ENCODE results near the gene FAM3A. TPM values are rescaled to one million over a fixed set of nuclear protein-coding genes. Genes with fewer than 3 reads are reported as not detected.
A peak's percentile ranks its signal among the peaks of the same experiment; 100 is the strongest.

FAM3A gene
- total RNA-seq, 1 experiment from 2014 or later: 88.8 TPM

DNA sequence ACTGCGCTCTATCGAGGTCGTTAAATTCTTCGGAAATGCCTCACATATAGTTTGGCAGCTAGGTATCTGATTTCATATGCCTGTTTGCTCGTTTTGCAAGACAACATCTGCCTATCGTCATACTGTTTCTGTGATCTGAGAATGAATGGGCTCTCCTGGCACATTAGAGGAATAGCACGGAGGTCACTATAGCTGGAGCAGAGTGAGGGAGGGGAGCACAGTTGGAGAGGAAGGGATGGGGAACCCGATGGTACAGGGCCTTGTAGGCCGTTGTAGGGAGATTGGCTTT, 31.9 kb upstream of the FAM3A start:
- Histone ChIP-seq H3K9me3 (ENCODE audit: control insufficient read depth, insufficient read depth, low read depth, low read length) (no peaks in the 10 kb centered on the region), H3K27ac (ENCODE audit: low read length) (peak overlapping the region; percentile 99), H3K4me1 (ENCODE audit: control insufficient read depth, insufficient read depth, low read length) (peaks cover 39% of the 10 kb centered on the region), H3K4me3 (ENCODE audit: low read depth in 2 of 2, low read length in 2 of 2) (peak overlapping the region; percentile 77 to 98), H3K27me3 (ENCODE audit: control insufficient read depth, insufficient read depth, low read length) (no peaks in the 10 kb centered on the region), H3K36me3 (ENCODE audit: control insufficient read depth, insufficient read depth, low read length) (peaks cover 8% of the 10 kb centered on the region)
- ATAC-seq (no peak), DNase-seq (ENCODE audit: low read depth, low spot score) (no peak)
- in situ Hi-C loops (cut with HindIII; ENCODE audit: low pct_unique_long_range_greater_than_20kb, low sequenced_read_pairs): no loop called here
- TF ChIP-seq, protein P1, sequence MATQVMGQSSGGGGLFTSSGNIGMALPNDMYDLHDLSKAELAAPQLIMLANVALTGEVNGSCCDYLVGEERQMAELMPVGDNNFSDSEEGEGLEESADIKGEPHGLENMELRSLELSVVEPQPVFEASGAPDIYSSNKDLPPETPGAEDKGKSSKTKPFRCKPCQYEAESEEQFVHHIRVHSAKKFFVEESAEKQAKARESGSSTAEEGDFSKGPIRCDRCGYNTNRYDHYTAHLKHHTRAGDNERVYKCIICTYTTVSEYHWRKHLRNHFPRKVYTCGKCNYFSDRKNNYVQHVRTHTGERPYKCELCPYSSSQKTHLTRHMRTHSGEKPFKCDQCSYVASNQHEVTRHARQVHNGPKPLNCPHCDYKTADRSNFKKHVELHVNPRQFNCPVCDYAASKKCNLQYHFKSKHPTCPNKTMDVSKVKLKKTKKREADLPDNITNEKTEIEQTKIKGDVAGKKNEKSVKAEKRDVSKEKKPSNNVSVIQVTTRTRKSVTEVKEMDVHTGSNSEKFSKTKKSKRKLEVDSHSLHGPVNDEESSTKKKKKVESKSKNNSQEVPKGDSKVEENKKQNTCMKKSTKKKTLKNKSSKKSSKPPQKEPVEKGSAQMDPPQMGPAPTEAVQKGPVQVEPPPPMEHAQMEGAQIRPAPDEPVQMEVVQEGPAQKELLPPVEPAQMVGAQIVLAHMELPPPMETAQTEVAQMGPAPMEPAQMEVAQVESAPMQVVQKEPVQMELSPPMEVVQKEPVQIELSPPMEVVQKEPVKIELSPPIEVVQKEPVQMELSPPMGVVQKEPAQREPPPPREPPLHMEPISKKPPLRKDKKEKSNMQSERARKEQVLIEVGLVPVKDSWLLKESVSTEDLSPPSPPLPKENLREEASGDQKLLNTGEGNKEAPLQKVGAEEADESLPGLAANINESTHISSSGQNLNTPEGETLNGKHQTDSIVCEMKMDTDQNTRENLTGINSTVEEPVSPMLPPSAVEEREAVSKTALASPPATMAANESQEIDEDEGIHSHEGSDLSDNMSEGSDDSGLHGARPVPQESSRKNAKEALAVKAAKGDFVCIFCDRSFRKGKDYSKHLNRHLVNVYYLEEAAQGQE (IDR thresholded peaks at IDR 0.05; ENCODE audit: insufficient read depth in 1 of 2, low read depth in 2 of 2, low read length in 1 of 2): no peak
- no peak for TF ChIP-seq TCF7L2 (IDR thresholded peaks at IDR 0.05; ENCODE audit: low read depth, low read length)
- TF ChIP-seq, protein P2, sequence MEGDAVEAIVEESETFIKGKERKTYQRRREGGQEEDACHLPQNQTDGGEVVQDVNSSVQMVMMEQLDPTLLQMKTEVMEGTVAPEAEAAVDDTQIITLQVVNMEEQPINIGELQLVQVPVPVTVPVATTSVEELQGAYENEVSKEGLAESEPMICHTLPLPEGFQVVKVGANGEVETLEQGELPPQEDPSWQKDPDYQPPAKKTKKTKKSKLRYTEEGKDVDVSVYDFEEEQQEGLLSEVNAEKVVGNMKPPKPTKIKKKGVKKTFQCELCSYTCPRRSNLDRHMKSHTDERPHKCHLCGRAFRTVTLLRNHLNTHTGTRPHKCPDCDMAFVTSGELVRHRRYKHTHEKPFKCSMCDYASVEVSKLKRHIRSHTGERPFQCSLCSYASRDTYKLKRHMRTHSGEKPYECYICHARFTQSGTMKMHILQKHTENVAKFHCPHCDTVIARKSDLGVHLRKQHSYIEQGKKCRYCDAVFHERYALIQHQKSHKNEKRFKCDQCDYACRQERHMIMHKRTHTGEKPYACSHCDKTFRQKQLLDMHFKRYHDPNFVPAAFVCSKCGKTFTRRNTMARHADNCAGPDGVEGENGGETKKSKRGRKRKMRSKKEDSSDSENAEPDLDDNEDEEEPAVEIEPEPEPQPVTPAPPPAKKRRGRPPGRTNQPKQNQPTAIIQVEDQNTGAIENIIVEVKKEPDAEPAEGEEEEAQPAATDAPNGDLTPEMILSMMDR (IDR thresholded peaks at IDR 0.05): no peak
- TF ChIP-seq SIN3A (IDR thresholded peaks at IDR 0.05; ENCODE audit: borderline replicate concordance, insufficient read depth, low read depth, low read length): no peak
- TF ChIP-seq POLR2AphosphoS5 (IDR thresholded peaks at IDR 0.05; ENCODE audit: low read depth, low read length): no peak
- ChIA-PET POLR2A (no interaction called here), CTCF (no interaction called here)
- intact Hi-C loops (cut with micrococcal nuclease; ENCODE audit: unreplicated experiment): no loop called here
- BruUV-seq (replicated peaks): no TSS peak

DNA sequence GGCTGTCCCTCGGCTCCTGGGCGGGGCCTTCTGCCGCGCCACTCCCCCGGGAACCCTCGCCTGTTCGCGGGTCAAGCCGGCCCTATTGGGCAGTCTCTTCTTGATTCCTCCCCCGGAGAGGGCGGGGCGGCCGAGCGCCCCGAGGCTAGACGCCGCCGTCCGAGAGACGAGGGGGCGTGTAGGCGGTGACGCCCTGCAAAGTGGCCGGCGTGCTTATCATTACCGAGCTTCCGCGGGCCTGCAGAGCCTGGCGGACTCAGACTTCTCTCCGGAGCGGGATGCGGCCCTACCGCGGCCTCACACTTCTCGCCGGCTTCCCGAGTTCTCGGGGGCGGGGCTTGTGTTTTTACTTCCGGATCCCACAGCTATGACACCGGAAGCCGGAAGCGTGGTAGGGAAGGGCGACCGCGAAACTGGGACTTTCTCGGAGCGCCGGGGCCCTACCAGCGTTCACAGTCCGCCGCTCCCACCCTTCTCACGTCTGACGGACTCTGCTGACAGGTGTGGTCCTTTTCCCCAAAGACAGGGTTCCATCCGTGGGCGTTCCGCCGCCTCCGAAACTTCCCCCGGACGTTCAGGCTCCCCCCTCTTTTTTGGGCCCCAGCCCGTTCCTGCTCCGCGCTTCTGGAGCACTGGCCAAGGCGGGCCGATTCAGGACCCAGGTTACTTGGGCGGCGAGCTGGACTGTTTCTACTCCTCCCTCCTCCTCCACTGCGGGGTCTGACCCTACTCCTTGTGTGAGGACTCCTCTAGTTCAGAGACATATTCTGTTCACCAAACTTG, 31.4 kb upstream of the FAM3A start, which contains the start of gene IKBKG:
IKBKG (plus strand) TSS at position 376 of the 783 bp plus-strand sequence. CDS start 4,383 bp downstream, outside the sequence.
- H3K4me1 ChIP-seq (ENCODE audit: control insufficient read depth, insufficient read depth, low read length): peaks cover 45% of the 10 kb centered on the region
- no TSS peak for BruUV-seq (replicated peaks)
- intact Hi-C loops (cut with micrococcal nuclease; ENCODE audit: unreplicated experiment) (no loop called here), in situ Hi-C loops (cut with HindIII; ENCODE audit: low pct_unique_long_range_greater_than_20kb, low sequenced_read_pairs) (no loop called here)
- H3K27me3 ChIP-seq (ENCODE audit: control insufficient read depth, insufficient read depth, low read length): no peaks in the 10 kb centered on the region
- CTCF ChIA-PET: no interaction called here
- peaks cover 8% of the 10 kb centered on the region for H3K36me3 ChIP-seq (ENCODE audit: control insufficient read depth, insufficient read depth, low read length)
- H3K4me3 ChIP-seq (ENCODE audit: low read depth in 2 of 2, low read length in 2 of 2): peak within 1 kb of the TSS; percentile 77 to 98
- POLR2A ChIA-PET: interaction anchor here (0.6 to 1.4 kb wide), 3 partner anchors 149 to 258 kb away, joined by 3 to 9 read pairs (median 5); partner anchors contain the start of genes MPP1 and RPL10
- ATAC-seq: peak; percentile 89
- DNase-seq (ENCODE audit: low read depth, low spot score): no peak
- TF ChIP-seq SIN3A (IDR thresholded peaks at IDR 0.05; ENCODE audit: borderline replicate concordance, insufficient read depth, low read depth, low read length) (peak; percentile 92; the same call in 1 of the 2 replicates), TCF7L2 (IDR thresholded peaks at IDR 0.05; ENCODE audit: low read depth, low read length) (no peak), POLR2AphosphoS5 (IDR thresholded peaks at IDR 0.05; ENCODE audit: low read depth, low read length) (peak; percentile 76)
- H3K9me3 ChIP-seq (ENCODE audit: control insufficient read depth, insufficient read depth, low read depth, low read length): no peaks in the 10 kb centered on the region
- peak within 1 kb of the TSS; percentile 99 for H3K27ac ChIP-seq (ENCODE audit: low read length)
